Measurements from ENCODE around the gene MGRN1. TPM values are rescaled to one million over a fixed set of nuclear protein-coding genes. Genes with fewer than 3 reads are reported as not detected.

MGRN1 gene
- total RNA-seq, 4 donors from 2014 or later = 32.5 to 86.4 (median 57.6) TPM

GRCh38 chr16:4696905-4697847 lies 72.5 kb downstream of the MGRN1 start:
- Histone ChIP-seq H3K27me3 (no peaks in the 10 kb centered on the region), H3K9me3 (no peaks in the 10 kb centered on the region), H3K36me3 (peaks cover 43 to 44% of the 10 kb centered on the region in 2 donors), H3K4me1 (peaks cover 15 to 22% of the 10 kb centered on the region in 2 donors), H3K4me3 (replicated peaks in 1 of 3) (no peak overlapping the region), H3K27ac (no peak overlapping the region)
- 83% methylated on average over 1 to 19 of the region's 33 CpGs for WGBS, 2 donors
- TF ChIP-seq CTCF (IDR thresholded peaks at IDR 0.05) = no peak
- intact Hi-C loops (cut with DNase I) = loop anchor here (5.0 kb wide), 2 partner anchors 35 to 80 kb away; partner anchors contain the start of genes ANKS3 and DNAAF8
- DNase-seq = no peak

GRCh38 chr16:4697848-4698291 lies 73.2 kb downstream of the MGRN1 start:
- intact Hi-C loops (cut with DNase I) = loop anchor here (5.0 kb wide), 2 partner anchors 34 to 81 kb away; partner anchors contain the start of genes ANKS3 and DNAAF8
- 83 to 88% methylated on average over 3 to 9 of the region's 9 CpGs for WGBS, 2 donors
- Histone ChIP-seq H3K27ac (no peak overlapping the region), H3K4me1 (peaks cover 9 to 16% of the 10 kb centered on the region in 2 donors), H3K27me3 (no peaks in the 10 kb centered on the region), H3K4me3 (replicated peaks in 1 of 3) (no peak overlapping the region), H3K36me3 (peaks cover 43 to 44% of the 10 kb centered on the region in 2 donors), H3K9me3 (no peaks in the 10 kb centered on the region)
- TF ChIP-seq CTCF (IDR thresholded peaks at IDR 0.05) = no peak
- no peak for TF ChIP-seq POLR2A (IDR thresholded peaks at IDR 0.05)
- DNase-seq = no peak

- no peaks in the 10 kb centered on the region for H3K27me3 ChIP-seq
- peaks cover 43 to 44% of the 10 kb centered on the region in 2 donors for H3K36me3 ChIP-seq
- intact Hi-C loops (cut with DNase I) = loop anchor here (5.0 kb wide), 2 partner anchors 34 to 81 kb away; partner anchors contain the start of genes ANKS3 and DNAAF8
- no peak overlapping the region for H3K27ac ChIP-seq
- peaks cover 7 to 13% of the 10 kb centered on the region in 2 donors for H3K4me1 ChIP-seq
- no peak overlapping the region for H3K4me3 ChIP-seq (replicated peaks in 1 of 3)
- no peaks in the 10 kb centered on the region for H3K9me3 ChIP-seq
- TF ChIP-seq POLR2A (IDR thresholded peaks at IDR 0.05) = no peak
- TF ChIP-seq CTCF (IDR thresholded peaks at IDR 0.05) = no peak
- no peak for DNase-seq
- 91 to 93% methylated on average over 9 to 13 of the region's 36 CpGs for WGBS, 2 donors
These were observed 73.9 kb downstream of the MGRN1 start for GRCh38 chr16:4698321-4699045.

GRCh38 chr16:4699046-4699556 lies 74.5 kb downstream of the MGRN1 start:
- DNase-seq = no peak
- no peaks in the 10 kb centered on the region for H3K27me3 ChIP-seq
- H3K9me3 ChIP-seq = no peaks in the 10 kb centered on the region
- intact Hi-C loops (cut with DNase I) = loop anchor here (5.0 kb wide), 2 partner anchors 33 to 82 kb away; partner anchors contain the start of genes ANKS3 and DNAAF8
- H3K4me3 ChIP-seq (replicated peaks in 1 of 3) = no peak overlapping the region
- TF ChIP-seq CTCF (IDR thresholded peaks at IDR 0.05) = no peak
- H3K36me3 ChIP-seq = peaks cover 43 to 44% of the 10 kb centered on the region in 2 donors
- peaks cover 7 to 13% of the 10 kb centered on the region in 2 donors for H3K4me1 ChIP-seq
- 89 to 91% methylated on average over 16 to 18 of the region's 19 CpGs for WGBS, 2 donors
- no peak overlapping the region for H3K27ac ChIP-seq
